Fibroblast of lung (primary cell): ENCODE results near the gene GOLGA8S.

Experiments
- EZH2 ChIP-seq: IDR thresholded peaks from 2 replicates; pipeline ENCODE4 v1.5.1; 2012; ENCODE audit warnings: low read length, control low read depth, mild to moderate bottlenecking; ENCODE audit errors: missing control alignments
- TF ChIP-seq, protein P1 (sequence below), 2 donors: IDR thresholded peaks in 1 of 2; conservative IDR thresholded peaks in 1 of 2; 1 replicate in 1 of 2; 2 replicates in 1 of 2; pipeline ENCODE4 v1.5.1; 2011 to 2012; ENCODE audit warnings: low read length in 2 of 2, control low read depth in 1 of 2, inconsistent platforms in 1 of 2, low read depth in 1 of 2, mild to moderate bottlenecking in 1 of 2

DNA sequence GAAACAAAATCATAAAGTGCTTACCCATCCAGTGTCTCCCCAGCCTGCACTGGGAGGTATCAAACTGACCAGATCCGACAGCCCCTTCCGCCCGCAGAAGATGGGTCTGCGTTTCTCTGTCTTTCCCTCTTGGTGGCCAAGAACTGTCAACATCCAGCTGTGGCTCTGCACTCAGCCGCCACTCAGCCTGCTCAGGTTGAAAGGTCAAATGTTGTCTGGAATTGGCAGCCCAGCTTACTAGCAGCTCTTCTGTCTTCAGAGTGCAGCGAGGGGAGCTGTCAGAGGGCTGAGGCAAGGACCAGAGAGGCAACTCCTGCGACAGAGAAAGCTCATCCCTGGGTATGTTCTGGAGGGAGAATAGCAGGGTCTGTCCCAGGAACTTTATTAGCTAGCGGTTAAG is 47.1 kb downstream of the GOLGA8S start:
- TF ChIP-seq EZH2: no peak
- TF ChIP-seq, protein P1, sequence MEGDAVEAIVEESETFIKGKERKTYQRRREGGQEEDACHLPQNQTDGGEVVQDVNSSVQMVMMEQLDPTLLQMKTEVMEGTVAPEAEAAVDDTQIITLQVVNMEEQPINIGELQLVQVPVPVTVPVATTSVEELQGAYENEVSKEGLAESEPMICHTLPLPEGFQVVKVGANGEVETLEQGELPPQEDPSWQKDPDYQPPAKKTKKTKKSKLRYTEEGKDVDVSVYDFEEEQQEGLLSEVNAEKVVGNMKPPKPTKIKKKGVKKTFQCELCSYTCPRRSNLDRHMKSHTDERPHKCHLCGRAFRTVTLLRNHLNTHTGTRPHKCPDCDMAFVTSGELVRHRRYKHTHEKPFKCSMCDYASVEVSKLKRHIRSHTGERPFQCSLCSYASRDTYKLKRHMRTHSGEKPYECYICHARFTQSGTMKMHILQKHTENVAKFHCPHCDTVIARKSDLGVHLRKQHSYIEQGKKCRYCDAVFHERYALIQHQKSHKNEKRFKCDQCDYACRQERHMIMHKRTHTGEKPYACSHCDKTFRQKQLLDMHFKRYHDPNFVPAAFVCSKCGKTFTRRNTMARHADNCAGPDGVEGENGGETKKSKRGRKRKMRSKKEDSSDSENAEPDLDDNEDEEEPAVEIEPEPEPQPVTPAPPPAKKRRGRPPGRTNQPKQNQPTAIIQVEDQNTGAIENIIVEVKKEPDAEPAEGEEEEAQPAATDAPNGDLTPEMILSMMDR (conservative IDR thresholded peaks at IDR 0.05 in 1 of 2, IDR thresholded peaks at IDR 0.05 in 1 of 2; ENCODE audit: low read depth in 1 of 2, low read length in 2 of 2): no peak
